IMR-90 (cell line): ENCODE results near the gene NTRK2. TPM values are rescaled to one million over a fixed set of nuclear protein-coding genes. Genes with fewer than 3 reads are reported as not detected.

Experiments used
- ATAC-seq: fragments of 200-7000 bp; cut with Tn5 transposase; 2 replicates; pipeline ENCODE4 v1.9.1; 2020; ENCODE audit warnings: low read depth, mild to moderate bottlenecking, moderate library complexity
- BruUV-seq: library from RNA; stranded (reverse); fragments of 400-500 nt; replicated peaks from 2 replicates; lab custom pipeline; 2021; lab: Mats Ljungman, UMichigan
- CTCF ChIA-PET: fragments of 300-600 bp; formaldehyde crosslinking; extraction: SDS; loops from one replicate; lab custom pipeline; 2021; ENCODE audit warnings: antibody characterized with exemption; lab: Yijun Ruan, JAX
- POLR2A ChIA-PET: fragments of 300-600 bp; sonication (Branson Sonifier 250); formaldehyde crosslinking; loops from one replicate; lab custom pipeline; 2022; ENCODE audit warnings: antibody characterized with exemption; ENCODE audit not compliant: unreplicated experiment; lab: Charles Lee
- DNase-seq: peaks from one replicate; pipeline ENCODE4 v3.0.0; 2013
- H2AFZ ChIP-seq: replicated peaks from 2 replicates; pipeline ENCODE3; 2013; ENCODE audit warnings: low read length, mild to moderate bottlenecking; ENCODE audit not compliant: poor library complexity
- H2AK5ac ChIP-seq: 2 replicates; pipeline ENCODE4 v1.6.1; 2013; ENCODE audit warnings: low read depth, low read length, inconsistent platforms
- H2AK9ac ChIP-seq: replicated peaks from 2 replicates; pipeline ENCODE3; 2013; ENCODE audit warnings: mild to moderate bottlenecking, low read depth, low read length, moderate library complexity; ENCODE audit not compliant: poor library complexity
- H2BK120ac ChIP-seq: 2 replicates; pipeline ENCODE4 v1.6.1; 2013; ENCODE audit warnings: low read depth, low read length, inconsistent platforms
- H2BK15ac ChIP-seq: 3 replicates; pipeline ENCODE4 v1.6.1; 2013; ENCODE audit warnings: low read depth, low read length, inconsistent platforms
- H2BK20ac ChIP-seq: 2 replicates; pipeline ENCODE4 v1.6.1; 2013; ENCODE audit warnings: low read depth, mild to moderate bottlenecking, inconsistent platforms, low read length, moderate library complexity
- H2BK5ac ChIP-seq: 2 replicates; pipeline ENCODE4 v1.6.1; 2013; ENCODE audit warnings: mild to moderate bottlenecking, low read depth, low read length, inconsistent platforms; ENCODE audit not compliant: poor library complexity, severe bottlenecking
- H3K14ac ChIP-seq: replicated peaks from 2 replicates; pipeline ENCODE4 v1.6.1; 2013; ENCODE audit warnings: low read depth, low read length, inconsistent platforms
- H3K18ac ChIP-seq: 2 replicates; pipeline ENCODE4 v1.6.1; 2013; ENCODE audit warnings: low read depth, low read length, control low read depth
- H3K23ac ChIP-seq: 2 replicates; pipeline ENCODE4 v1.6.1; 2013; ENCODE audit warnings: low read depth, low read length, inconsistent platforms
- H3K27ac ChIP-seq: 2 replicates; pipeline ENCODE4 v1.5.1; 2013; ENCODE audit warnings: mild to moderate bottlenecking, control low read depth, low read length; ENCODE audit not compliant: insufficient read depth
- H3K27me3 ChIP-seq: 2 replicates; pipeline ENCODE4 v1.6.1; 2013; ENCODE audit warnings: low read length; ENCODE audit not compliant: control insufficient read depth, insufficient read depth
- H3K36me3 ChIP-seq: 2 replicates; pipeline ENCODE4 v1.6.1; 2013; ENCODE audit warnings: low read length, mixed read lengths; ENCODE audit not compliant: control insufficient read depth, insufficient read depth
- H3K4ac ChIP-seq: 2 replicates; pipeline ENCODE4 v1.6.1; 2013; ENCODE audit warnings: low read depth, low read length, inconsistent platforms
- H3K4me1 ChIP-seq: 2 replicates; pipeline ENCODE4 v1.6.1; 2013; ENCODE audit warnings: low read length, mixed read lengths; ENCODE audit not compliant: control insufficient read depth, insufficient read depth
- H3K4me2 ChIP-seq: 2 replicates; pipeline ENCODE4 v1.6.1; 2013; ENCODE audit warnings: low read depth, mild to moderate bottlenecking, control low read depth, low read length, moderate library complexity
- H3K4me3 ChIP-seq: 2 replicates; pipeline ENCODE4 v1.5.1; 2013; ENCODE audit warnings: low read depth, mild to moderate bottlenecking, control low read depth, low read length, moderate library complexity; ENCODE audit not compliant: insufficient read depth
- H3K56ac ChIP-seq: 2 replicates; pipeline ENCODE4 v1.6.1; 2013; ENCODE audit warnings: low read length, inconsistent platforms; ENCODE audit not compliant: insufficient read depth; ENCODE audit errors: extremely low read depth
- H3K79me1 ChIP-seq, 2 experiments: 2 replicates each; pipeline ENCODE4 v1.6.1; 2013; ENCODE audit warnings: low read length in 2 of 2, inconsistent platforms in 1 of 2, low read depth in 1 of 2
- H3K9ac ChIP-seq: 2 replicates; pipeline ENCODE4 v1.6.1; 2013; ENCODE audit warnings: low read depth, low read length, control low read depth
- H3K9me1 ChIP-seq: 2 replicates; pipeline ENCODE4 v1.6.1; 2013; ENCODE audit warnings: low read length, inconsistent platforms; ENCODE audit not compliant: insufficient read depth
- H3K9me3 ChIP-seq: 2 replicates; pipeline ENCODE4 v1.6.1; 2013; ENCODE audit warnings: low read length; ENCODE audit not compliant: control insufficient read depth, insufficient read depth
- H4K20me1 ChIP-seq: 2 replicates; pipeline ENCODE4 v1.6.1; 2013; ENCODE audit warnings: low read length, inconsistent platforms; ENCODE audit not compliant: insufficient read depth
- H4K5ac ChIP-seq: 2 replicates; pipeline ENCODE4 v1.6.1; 2013; ENCODE audit warnings: mild to moderate bottlenecking, low read depth, low read length, control low read depth
- H4K8ac ChIP-seq, 2 experiments: 2 replicates each; pipeline ENCODE4 v1.6.1; 2013; ENCODE audit warnings: low read depth in 2 of 2, low read length in 2 of 2, control low read depth in 1 of 2, inconsistent platforms in 1 of 2
- H4K91ac ChIP-seq: 2 replicates; pipeline ENCODE4 v1.6.1; 2013; ENCODE audit warnings: low read depth, low read length, inconsistent platforms; ENCODE audit not compliant: insufficient read depth
- MXI1 ChIP-seq: IDR thresholded peaks from 2 replicates; pipeline ENCODE4 v1.6.1; 2012; ENCODE audit warnings: low read depth, mild to moderate bottlenecking, low read length, moderate library complexity, borderline replicate concordance
- POLR2A ChIP-seq: IDR thresholded peaks from 2 replicates; pipeline ENCODE4 v1.6.1; 2012; ENCODE audit warnings: mild to moderate bottlenecking, low read depth, low read length
- RCOR1 ChIP-seq: IDR thresholded peaks from 2 replicates; pipeline ENCODE4 v1.6.1; 2012; ENCODE audit warnings: mild to moderate bottlenecking, low read length, improper control_type of control experiment; ENCODE audit not compliant: insufficient replicate concordance
- SMC3 ChIP-seq: fragments of 150-350 bp; IDR thresholded peaks from 2 replicates; pipeline ENCODE4 v1.6.1; 2016; ENCODE audit warnings: low read depth, mild to moderate bottlenecking, antibody characterized with exemption, low read length, moderate library complexity
- WGBS, 2 experiments: methylation state at CpG; one replicate each; pipeline versions ENCODE4 v1.1.5 to v1.1.7; 2013; ENCODE audit warnings: missing lambda C conversion rate in 2 of 2; ENCODE audit not compliant: insufficient read length in 1 of 2; ENCODE audit errors: extremely low coverage in 2 of 2; 5-methylcytosine and 5-hydroxymethylcytosine counted together
- dilution Hi-C: fragments of 300-500 bp; cut with HindIII; formaldehyde crosslinking; loops from one replicate; pipeline ENCODE4 v1.14.3; 2018; ENCODE audit warnings: low sequenced_read_pairs; ENCODE audit not compliant: unreplicated experiment
- in situ Hi-C: fragments of 300-500 bp; cut with MboI; formaldehyde crosslinking; loops from 3 replicates; pipeline ENCODE4 v1.14.3; 2019; ENCODE audit warnings: low sequenced_read_pairs, inconsistent platforms, mixed read lengths
- intact Hi-C: fragments of 100-400 bp; cut with micrococcal nuclease; formaldehyde crosslinking; loops from 2 replicates; pipeline ENCODE4 v1.10.0; 2022
- polyA plus RNA-seq, 3 experiments: library from polyadenylated mRNA; depleted of rRNA; stranded (reverse); fragments of >200 nt; gene quantifications; 2 replicates each; pipeline ENCODE4 v1.2.3, GENCODE V29; 2012; ENCODE audit warnings: low replicate concordance in 1 of 3
- total RNA-seq: library from RNA; depleted of rRNA; stranded (reverse); fragments of >200 nt; gene quantifications from 2 replicates; pipeline ENCODE4 v1.2.3, GENCODE V29; 2012

Gene NTRK2
- total and polyA plus RNA-seq, 2 of the 4 experiments (the other 2 are of a cell fraction), result under 0.01 to 0.02 TPM

DNA sequence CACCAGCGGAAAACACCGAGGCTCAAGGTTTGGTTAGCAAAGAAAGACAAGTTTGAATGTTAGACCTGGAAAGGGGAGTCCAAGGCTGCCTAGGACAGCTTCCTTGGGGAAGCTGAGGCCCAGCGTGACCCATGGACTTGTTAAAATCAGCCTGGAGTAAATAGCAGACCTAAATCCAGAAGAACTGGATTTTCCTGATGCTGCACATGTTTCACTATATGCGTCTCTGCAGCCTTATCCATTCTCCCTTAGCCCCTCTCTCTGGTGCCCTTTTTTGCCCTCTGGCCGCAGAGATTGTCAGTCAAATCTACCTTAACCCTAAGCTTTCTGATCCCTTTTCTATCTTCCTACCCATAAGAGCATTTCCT is 119.9 kb downstream of the NTRK2 start:
- no peak overlapping the region for H3K4ac ChIP-seq
- no peaks in the 10 kb centered on the region for H4K20me1 ChIP-seq
- POLR2A ChIA-PET, result no interaction called here
- no peak overlapping the region for H2AK5ac ChIP-seq
- H4K8ac ChIP-seq, result no peak overlapping the region
- H3K4me2 ChIP-seq, result no peak overlapping the region
- H3K23ac ChIP-seq, result no peak overlapping the region
- H2BK120ac ChIP-seq, result no peak overlapping the region
- DNase-seq (no peak), ATAC-seq (no peak)
- H2AFZ ChIP-seq, result no peak overlapping the region
- no peak overlapping the region for H3K27ac ChIP-seq
- TF ChIP-seq RCOR1 (no peak), POLR2A (no peak), MXI1 (no peak), SMC3 (no peak)
- H3K4me1 ChIP-seq, result no peaks in the 10 kb centered on the region
- BruUV-seq, result no TSS peak
- intact Hi-C loops, result no loop called here
- no peaks in the 10 kb centered on the region for H3K79me1 ChIP-seq
- H2BK20ac ChIP-seq, result no peak overlapping the region
- H3K18ac ChIP-seq, result no peak overlapping the region
- H3K14ac ChIP-seq, result no peak overlapping the region
- H3K56ac ChIP-seq, result no peak overlapping the region
- dilution Hi-C loops, result no loop called here
- in situ Hi-C loops, result no loop called here
- 44% methylated on average over 1 of the region's 5 CpGs; no CpG with 5 or more reads in 1 of the 2 experiments for WGBS, 2 experiments
- no peak overlapping the region for H3K4me3 ChIP-seq
- no peaks in the 10 kb centered on the region for H3K36me3 ChIP-seq
- peaks cover 5% of the 10 kb centered on the region for H3K9me3 ChIP-seq
- H4K91ac ChIP-seq, result no peak overlapping the region
- no peak overlapping the region for H2AK9ac ChIP-seq
- no peak overlapping the region for H2BK5ac ChIP-seq
- no peak overlapping the region for H4K5ac ChIP-seq
- H3K27me3 ChIP-seq, result no peaks in the 10 kb centered on the region
- no peak overlapping the region for H2BK15ac ChIP-seq
- no peaks in the 10 kb centered on the region for H3K9me1 ChIP-seq
- no peak overlapping the region for H3K9ac ChIP-seq
- CTCF ChIA-PET, result no interaction called here
